ENCODE measurements around the gene NRN1L.

DNA sequence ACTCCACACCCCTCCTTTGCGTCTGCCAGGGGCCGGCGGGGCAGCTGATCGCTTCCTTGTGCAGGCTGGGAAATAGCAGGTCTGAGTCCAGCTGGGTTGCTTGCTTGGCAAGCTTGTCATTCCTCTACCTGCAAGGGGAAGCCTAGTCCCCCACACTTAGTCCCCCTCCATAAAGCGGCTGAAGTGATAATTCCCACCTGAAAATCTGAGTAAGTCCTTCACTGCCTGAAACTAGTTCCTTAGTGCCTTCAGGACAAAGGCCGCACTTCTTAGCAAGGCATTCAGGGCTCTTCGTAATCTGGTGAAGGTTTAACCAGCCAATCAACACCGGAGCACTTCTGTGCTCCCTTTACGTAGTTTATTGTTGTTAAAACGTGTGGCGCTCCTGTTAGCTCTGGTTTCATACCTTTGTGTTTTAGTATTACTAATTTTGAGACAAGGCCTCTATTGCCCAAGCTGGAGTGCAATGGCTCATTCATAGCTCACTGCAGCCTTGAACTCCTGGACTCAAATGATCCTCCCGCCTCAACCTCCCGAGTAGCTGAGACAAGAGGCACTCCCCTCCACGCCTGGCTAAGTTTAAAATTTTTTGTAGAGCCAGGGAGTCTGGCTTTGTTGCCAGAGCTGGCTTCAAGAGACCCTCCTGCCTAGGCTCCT is 9.2 kb downstream of the NRN1L start:
- TF ChIP-seq, protein P1, sequence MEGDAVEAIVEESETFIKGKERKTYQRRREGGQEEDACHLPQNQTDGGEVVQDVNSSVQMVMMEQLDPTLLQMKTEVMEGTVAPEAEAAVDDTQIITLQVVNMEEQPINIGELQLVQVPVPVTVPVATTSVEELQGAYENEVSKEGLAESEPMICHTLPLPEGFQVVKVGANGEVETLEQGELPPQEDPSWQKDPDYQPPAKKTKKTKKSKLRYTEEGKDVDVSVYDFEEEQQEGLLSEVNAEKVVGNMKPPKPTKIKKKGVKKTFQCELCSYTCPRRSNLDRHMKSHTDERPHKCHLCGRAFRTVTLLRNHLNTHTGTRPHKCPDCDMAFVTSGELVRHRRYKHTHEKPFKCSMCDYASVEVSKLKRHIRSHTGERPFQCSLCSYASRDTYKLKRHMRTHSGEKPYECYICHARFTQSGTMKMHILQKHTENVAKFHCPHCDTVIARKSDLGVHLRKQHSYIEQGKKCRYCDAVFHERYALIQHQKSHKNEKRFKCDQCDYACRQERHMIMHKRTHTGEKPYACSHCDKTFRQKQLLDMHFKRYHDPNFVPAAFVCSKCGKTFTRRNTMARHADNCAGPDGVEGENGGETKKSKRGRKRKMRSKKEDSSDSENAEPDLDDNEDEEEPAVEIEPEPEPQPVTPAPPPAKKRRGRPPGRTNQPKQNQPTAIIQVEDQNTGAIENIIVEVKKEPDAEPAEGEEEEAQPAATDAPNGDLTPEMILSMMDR (IDR thresholded peaks at IDR 0.05; ENCODE audit: low read depth, low read length, poor library complexity, severe bottlenecking): no peak
- no peak for TF ChIP-seq EZH2phosphoT487 (IDR thresholded peaks at IDR 0.05; ENCODE audit: borderline replicate concordance, low read length)

Measured in DOHH2 (cell line).